LNCAP (cell line): ENCODE data around the gene MAP4K4.

Source experiments
- CTCF ChIP-seq: fragments of 450-650 bp; IDR thresholded peaks from 2 replicates; pipeline ENCODE4 v1.5.1; 2017; ENCODE audit warnings: mild to moderate bottlenecking

The MAP4K4 gene

GRCh38 chr2:101750688-101751087, 53.2 kb downstream of the MAP4K4 start:
- TF ChIP-seq CTCF: no peak

DNA sequence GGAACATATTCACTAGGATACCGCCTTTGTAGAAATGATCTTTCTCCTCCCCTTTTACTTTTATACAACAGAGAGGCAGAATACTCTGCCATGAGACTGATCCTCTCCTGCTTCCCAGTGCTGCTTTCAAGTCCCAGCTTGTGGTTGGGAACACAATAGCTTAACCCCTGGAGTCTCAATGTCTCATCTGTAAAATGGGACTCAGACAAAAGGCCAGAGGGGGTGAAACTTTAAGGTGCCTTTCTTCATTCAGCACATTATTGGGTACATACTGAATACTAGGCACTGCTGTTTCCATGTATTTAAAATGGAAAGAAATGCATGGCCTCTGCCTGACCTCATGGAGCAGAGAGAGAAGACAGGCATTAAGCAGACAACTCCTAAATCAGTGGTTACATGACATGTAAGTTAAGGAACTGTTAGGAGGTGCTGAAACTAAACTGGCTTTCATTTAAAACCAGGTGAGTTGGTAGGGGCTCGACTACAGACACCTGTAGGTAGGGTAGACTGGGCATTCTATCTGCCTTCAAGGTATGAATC, 53.8 kb downstream of the MAP4K4 start:
- TF ChIP-seq CTCF: no peak

GRCh38 chr2:101751875-101752619, 54.5 kb downstream of the MAP4K4 start:
- TF ChIP-seq CTCF: no peak

DNA sequence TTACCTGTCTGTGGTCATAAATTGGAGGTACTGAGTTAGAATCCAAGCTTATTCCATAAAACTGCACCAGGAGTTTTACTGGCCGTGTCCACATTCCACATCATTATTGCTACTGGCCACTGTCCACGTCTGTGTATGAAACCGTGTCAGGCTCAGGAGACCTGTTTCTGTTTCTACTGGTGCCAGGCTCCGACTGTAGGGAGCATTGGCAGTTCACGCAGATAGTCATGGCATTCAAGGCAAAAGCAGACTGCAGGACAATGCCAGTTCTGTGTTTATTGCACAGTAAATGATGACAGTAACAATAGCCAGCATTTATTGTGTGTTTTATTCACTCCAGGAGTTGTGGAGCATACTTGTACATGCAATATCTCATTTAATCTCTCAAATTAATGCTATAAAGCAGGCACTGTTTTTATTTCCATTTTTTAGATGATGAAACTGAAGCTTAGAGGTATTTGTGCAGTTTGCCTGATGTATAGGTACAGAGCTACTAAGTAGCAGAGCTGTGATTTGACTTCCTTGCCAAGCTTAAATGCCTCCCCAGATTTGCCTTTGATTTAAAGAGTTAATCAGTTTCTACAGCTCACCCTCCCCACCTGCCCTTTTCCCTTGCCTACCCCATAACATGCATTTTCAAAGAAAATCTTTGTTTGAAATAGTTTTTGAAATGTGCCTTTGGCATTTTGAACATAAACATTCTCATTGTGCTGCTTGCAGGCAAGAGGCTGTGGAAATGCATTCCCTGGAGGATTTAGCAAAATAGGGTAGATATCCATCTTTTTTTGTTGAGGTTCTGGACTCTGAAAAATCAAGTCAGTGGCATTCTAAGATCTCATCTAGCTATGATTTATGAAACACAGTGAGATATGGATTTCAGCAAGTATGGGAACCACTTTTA, 55.5 kb downstream of the MAP4K4 start:
- no peak for TF ChIP-seq CTCF

DNA sequence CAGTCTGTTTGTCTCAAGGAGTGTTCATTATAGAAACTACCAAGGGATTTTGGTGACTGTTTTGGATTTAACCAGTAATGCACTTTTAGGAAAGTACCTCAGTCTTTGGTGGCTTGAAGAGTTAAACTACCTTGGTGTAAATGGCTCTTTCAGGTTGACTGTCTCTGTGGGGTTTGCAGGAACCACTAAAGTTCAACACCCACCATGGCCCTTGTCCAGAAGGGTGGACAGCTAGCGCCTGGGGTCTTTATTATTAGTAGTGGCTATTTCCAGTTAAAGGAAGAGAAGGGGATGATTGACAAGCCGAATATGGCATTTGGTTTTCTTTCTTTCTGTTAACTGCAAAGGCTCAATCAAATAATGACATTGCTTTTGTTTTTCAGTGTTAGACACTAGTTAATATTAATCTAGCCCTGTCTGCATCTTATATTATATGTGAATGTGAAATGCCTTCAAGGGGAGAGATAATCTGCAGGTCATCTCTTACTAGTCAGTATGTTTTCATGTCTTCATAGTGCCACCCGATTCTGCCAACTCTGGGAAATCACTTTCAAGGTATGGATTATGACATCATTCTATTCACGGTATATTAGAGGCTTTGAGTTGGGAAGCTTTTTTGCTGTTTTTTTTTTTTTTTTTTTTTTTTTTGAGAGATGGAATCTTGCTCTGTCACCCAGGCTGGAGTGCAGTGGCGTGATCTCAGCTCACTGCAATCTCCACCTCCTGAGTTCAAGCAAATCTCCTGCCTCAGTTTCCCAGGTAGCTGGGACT, 56.4 kb downstream of the MAP4K4 start:
- TF ChIP-seq CTCF: no peak

GRCh38 chr2:101754618-101755017, 57.1 kb downstream of the MAP4K4 start:
- no peak for TF ChIP-seq CTCF

DNA sequence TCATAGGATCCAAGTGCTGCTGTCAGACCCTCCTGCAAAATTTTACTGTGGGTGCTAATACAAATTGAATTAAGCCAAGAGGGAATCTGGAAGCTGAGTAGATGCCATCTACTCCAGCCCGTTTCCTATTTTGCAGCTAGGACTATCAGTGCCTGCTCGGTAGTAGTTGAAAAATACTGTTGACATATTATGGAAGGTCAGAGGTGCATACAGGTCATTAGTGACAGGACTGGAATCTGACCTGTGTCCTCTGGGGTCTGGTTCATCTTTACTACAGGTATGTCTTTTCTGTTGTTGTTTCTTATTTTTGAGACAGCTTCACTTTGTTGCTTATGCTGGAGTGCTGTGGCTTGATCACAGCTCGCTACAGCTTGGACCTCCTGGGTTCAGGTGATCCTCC, 58.8 kb downstream of the MAP4K4 start:
- no peak for TF ChIP-seq CTCF
